ENCODE data around the gene RNF5. TPM values are rescaled to one million over a fixed set of nuclear protein-coding genes. Genes with fewer than 3 reads are reported as not detected.

RNF5 gene
- total and polyA plus RNA-seq, 2 of the 4 experiments (the other 2 are of a cell fraction) = 18.8 to 41.4 TPM

DNA sequence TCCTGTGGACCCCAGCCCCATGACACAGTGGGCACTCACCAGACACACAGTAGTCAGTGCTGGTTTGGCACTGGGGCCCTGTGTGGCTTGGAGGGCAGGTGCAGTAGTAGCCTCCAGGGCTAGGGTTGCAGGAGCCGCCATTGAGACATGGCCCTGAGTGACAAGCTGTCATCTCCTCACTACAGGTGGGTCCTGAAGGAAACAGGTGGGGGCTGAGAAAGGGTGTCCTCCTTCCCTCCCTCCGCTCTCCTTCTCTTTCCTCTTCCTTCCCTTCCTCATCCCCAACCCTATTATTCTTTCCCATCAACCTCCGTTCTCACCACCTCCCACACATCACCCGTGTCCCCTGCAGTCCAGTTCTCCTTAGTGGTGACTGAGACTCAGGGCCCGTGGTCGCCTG, 35.4 kb downstream of the RNF5 start:
- Histone ChIP-seq H4K5ac (ENCODE audit: low read depth, low read length) (no peak overlapping the region), H3K4me3 (ENCODE audit: insufficient read depth, low read depth, low read length) (no peak overlapping the region), H3K27me3 (ENCODE audit: control insufficient read depth, insufficient read depth, low read length) (peaks cover 23% of the 10 kb centered on the region), H3K9me3 (ENCODE audit: control insufficient read depth, insufficient read depth, low read length) (no peaks in the 10 kb centered on the region), H2AFZ (replicated peaks; ENCODE audit: low read length, poor library complexity) (no peak overlapping the region), H3K4ac (ENCODE audit: low read depth, low read length) (no peak overlapping the region), H3K18ac (ENCODE audit: low read depth, low read length) (no peak overlapping the region), H3K14ac (replicated peaks; ENCODE audit: low read depth, low read length) (no peak overlapping the region), H4K20me1 (ENCODE audit: insufficient read depth, low read length) (no peaks in the 10 kb centered on the region), H4K91ac (ENCODE audit: insufficient read depth, low read depth, low read length) (no peak overlapping the region), H2AK5ac (ENCODE audit: low read depth, low read length) (no peak overlapping the region), H2BK15ac (ENCODE audit: low read depth, low read length) (no peak overlapping the region), H2BK5ac (ENCODE audit: low read depth, low read length, poor library complexity, severe bottlenecking) (no peak overlapping the region), H3K9me1 (ENCODE audit: insufficient read depth, low read length) (no peaks in the 10 kb centered on the region), H2AK9ac (replicated peaks; ENCODE audit: low read depth, low read length, poor library complexity) (no peak overlapping the region), H3K56ac (ENCODE audit: extremely low read depth, insufficient read depth, low read length) (no peak overlapping the region), H3K23ac (ENCODE audit: low read depth, low read length) (no peak overlapping the region), H2BK20ac (ENCODE audit: low read depth, low read length) (no peak overlapping the region), H3K9ac (ENCODE audit: low read depth, low read length) (no peak overlapping the region), H3K36me3 (ENCODE audit: control insufficient read depth, insufficient read depth, low read length) (no peaks in the 10 kb centered on the region), H3K79me1 (ENCODE audit: low read depth in 1 of 2, low read length in 2 of 2) (no peaks in the 10 kb centered on the region), H2BK120ac (ENCODE audit: low read depth, low read length) (no peak overlapping the region), H3K4me2 (ENCODE audit: low read depth, low read length) (no peak overlapping the region), H4K8ac (ENCODE audit: low read depth in 2 of 2, low read length in 2 of 2) (no peak overlapping the region), H3K4me1 (ENCODE audit: control insufficient read depth, insufficient read depth, low read length) (no peaks in the 10 kb centered on the region), H3K27ac (ENCODE audit: insufficient read depth, low read length) (no peak overlapping the region)
- TF ChIP-seq FOS (IDR thresholded peaks at IDR 0.05; ENCODE audit: low read depth, low read length) = no peak
- no peak for TF ChIP-seq MXI1 (IDR thresholded peaks at IDR 0.05; ENCODE audit: borderline replicate concordance, low read depth, low read length)
- no peak for TF ChIP-seq MAFK (IDR thresholded peaks at IDR 0.05; ENCODE audit: low read depth, low read length)
- no peak for TF ChIP-seq NFE2L2 (IDR thresholded peaks at IDR 0.05; ENCODE audit: low read depth, low read length)
- TF ChIP-seq ELK1 (IDR thresholded peaks at IDR 0.05; ENCODE audit: borderline replicate concordance, low read depth, low read length) = no peak
- TF ChIP-seq RCOR1 (IDR thresholded peaks at IDR 0.05; ENCODE audit: insufficient replicate concordance, low read length) = no peak
- TF ChIP-seq MAZ (IDR thresholded peaks at IDR 0.05; ENCODE audit: borderline replicate concordance, low read depth, low read length) = no peak
- TF ChIP-seq, protein P1, sequence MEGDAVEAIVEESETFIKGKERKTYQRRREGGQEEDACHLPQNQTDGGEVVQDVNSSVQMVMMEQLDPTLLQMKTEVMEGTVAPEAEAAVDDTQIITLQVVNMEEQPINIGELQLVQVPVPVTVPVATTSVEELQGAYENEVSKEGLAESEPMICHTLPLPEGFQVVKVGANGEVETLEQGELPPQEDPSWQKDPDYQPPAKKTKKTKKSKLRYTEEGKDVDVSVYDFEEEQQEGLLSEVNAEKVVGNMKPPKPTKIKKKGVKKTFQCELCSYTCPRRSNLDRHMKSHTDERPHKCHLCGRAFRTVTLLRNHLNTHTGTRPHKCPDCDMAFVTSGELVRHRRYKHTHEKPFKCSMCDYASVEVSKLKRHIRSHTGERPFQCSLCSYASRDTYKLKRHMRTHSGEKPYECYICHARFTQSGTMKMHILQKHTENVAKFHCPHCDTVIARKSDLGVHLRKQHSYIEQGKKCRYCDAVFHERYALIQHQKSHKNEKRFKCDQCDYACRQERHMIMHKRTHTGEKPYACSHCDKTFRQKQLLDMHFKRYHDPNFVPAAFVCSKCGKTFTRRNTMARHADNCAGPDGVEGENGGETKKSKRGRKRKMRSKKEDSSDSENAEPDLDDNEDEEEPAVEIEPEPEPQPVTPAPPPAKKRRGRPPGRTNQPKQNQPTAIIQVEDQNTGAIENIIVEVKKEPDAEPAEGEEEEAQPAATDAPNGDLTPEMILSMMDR (conservative IDR thresholded peaks at IDR 0.05; ENCODE audit: low read depth, low read length) = no peak
- TF ChIP-seq, protein P2, sequence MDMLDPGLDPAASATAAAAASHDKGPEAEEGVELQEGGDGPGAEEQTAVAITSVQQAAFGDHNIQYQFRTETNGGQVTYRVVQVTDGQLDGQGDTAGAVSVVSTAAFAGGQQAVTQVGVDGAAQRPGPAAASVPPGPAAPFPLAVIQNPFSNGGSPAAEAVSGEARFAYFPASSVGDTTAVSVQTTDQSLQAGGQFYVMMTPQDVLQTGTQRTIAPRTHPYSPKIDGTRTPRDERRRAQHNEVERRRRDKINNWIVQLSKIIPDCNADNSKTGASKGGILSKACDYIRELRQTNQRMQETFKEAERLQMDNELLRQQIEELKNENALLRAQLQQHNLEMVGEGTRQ (IDR thresholded peaks at IDR 0.05; ENCODE audit: low read depth, low read length) = no peak
- TF ChIP-seq POLR2A (IDR thresholded peaks at IDR 0.05; ENCODE audit: low read depth, low read length) = no peak
- TF ChIP-seq RAD21 (IDR thresholded peaks at IDR 0.05; ENCODE audit: low read length) = no peak
- POLR2A ChIA-PET (ENCODE audit: unreplicated experiment) = no interaction called here
- DNase-seq = no peak
- CTCF ChIA-PET = no interaction called here
- intact Hi-C loops (cut with micrococcal nuclease) (no loop called here), dilution Hi-C loops (cut with HindIII; ENCODE audit: low sequenced_read_pairs, unreplicated experiment) (no loop called here), in situ Hi-C loops (cut with MboI; ENCODE audit: low sequenced_read_pairs) (no loop called here)
- ATAC-seq (ENCODE audit: low read depth) = no peak
- 100% methylated on average over 2 of the region's 6 CpGs; no CpG with 5 or more reads in 1 of the 2 experiments for WGBS, 2 experiments (ENCODE audit: extremely low coverage in 2 of 2, insufficient read length in 1 of 2)
- no TSS peak for BruUV-seq (replicated peaks)

Measured in IMR-90 (cell line).